Activated naive CD8-positive, alpha-beta T cell (primary cell): ENCODE results near the gene DDAH2.

ENCODE experiments used
- H3K27ac Mint-ChIP-seq: one replicate; pipeline ENCODE4 v1.8.0; 2021; ENCODE audit warnings: mixed read lengths
- H3K27me3 Mint-ChIP-seq: one replicate; pipeline ENCODE4 v1.8.0; 2021; ENCODE audit warnings: mixed read lengths
- H3K36me3 Mint-ChIP-seq: one replicate; pipeline ENCODE4 v1.8.0; 2021; ENCODE audit warnings: mixed read lengths
- H3K4me1 Mint-ChIP-seq: one replicate; pipeline ENCODE4 v1.8.0; 2021; ENCODE audit warnings: low read depth, mixed read lengths
- H3K4me3 Mint-ChIP-seq: one replicate; pipeline ENCODE4 v1.8.0; 2021; ENCODE audit warnings: mild to moderate bottlenecking, mixed read lengths
- H3K9me3 Mint-ChIP-seq: one replicate; pipeline ENCODE4 v1.8.0; 2021; ENCODE audit warnings: low read depth, mixed read lengths

The DDAH2 gene

DNA sequence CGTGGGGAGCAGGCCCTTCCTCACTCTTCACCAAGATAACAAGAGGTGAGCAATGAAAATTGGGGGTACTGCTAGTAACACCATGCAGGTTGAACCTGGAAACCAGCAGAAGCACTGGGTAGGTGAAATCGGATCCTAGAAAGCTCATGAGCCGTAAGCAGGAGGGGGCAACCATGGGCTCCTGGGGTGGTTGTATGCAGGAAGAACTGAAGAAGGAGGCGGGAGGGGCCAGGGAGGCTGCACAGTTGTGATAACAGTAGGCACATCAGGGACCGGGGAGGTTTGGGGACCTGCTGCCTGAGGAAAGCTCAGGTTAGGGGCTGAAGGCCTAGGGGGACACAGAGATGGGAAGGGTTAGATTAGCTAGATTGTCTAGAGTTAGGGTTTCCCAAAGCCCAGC lies 42.6 kb downstream of the DDAH2 start:
- no peaks in the 10 kb centered on the region for H3K9me3 Mint-ChIP-seq
- H3K27me3 Mint-ChIP-seq: no peaks in the 10 kb centered on the region
- H3K4me1 Mint-ChIP-seq: peaks cover 2% of the 10 kb centered on the region
- H3K4me3 Mint-ChIP-seq: no peak overlapping the region
- no peaks in the 10 kb centered on the region for H3K36me3 Mint-ChIP-seq
- no peak overlapping the region for H3K27ac Mint-ChIP-seq

DNA sequence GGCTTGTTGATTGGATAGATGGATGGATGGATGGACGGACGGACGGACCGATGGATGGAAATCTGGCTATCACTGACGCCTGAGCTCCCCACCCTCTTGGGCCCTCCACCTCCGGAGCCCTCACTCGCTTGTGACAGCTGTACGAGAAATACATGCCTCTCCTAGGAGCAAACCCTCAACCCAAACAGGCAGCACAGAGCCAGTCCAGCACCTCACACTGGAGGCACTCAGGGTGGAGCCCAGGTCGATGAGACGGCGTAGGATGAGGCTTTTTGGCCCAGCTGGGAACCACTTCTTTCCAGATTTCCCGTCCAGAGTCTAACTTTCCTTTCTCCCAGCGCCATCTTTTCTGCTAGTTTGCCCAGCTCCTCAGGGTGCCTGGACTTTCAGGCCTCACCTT lies 45.5 kb downstream of the DDAH2 start:
- Mint-ChIP-seq H3K4me3 (no peak overlapping the region), H3K36me3 (no peaks in the 10 kb centered on the region), H3K4me1 (peaks cover 13% of the 10 kb centered on the region), H3K27ac (no peak overlapping the region), H3K9me3 (no peaks in the 10 kb centered on the region), H3K27me3 (no peaks in the 10 kb centered on the region)

DNA sequence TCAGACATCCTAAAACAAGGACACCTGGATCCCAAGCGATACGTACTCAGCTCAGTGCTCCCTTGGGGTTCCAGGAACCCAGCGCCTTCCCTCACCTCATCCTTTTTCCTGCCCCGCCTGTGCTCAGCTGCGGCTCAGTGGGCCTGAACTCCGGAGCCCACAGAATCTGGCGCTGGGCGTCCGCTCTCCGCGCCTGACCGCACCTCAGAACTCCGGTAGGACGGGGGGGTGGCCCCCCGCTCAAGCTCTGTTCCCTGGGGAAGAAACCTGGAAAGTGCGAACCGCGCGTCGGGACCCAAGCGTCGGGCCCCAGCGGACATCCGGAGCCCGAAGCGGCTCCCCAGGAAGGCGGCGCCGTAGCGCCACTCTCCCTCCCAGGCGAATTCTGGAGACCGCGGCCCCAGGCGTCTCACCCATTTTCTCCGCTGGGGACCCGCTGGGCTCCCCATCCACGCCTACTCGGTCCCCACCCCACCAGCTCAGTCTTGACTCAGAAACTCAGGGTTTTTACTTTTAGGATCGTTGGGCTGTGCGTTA lies 47.9 kb downstream of the DDAH2 start:
- H3K9me3 Mint-ChIP-seq: no peaks in the 10 kb centered on the region
- no peaks in the 10 kb centered on the region for H3K27me3 Mint-ChIP-seq
- no peak overlapping the region for H3K27ac Mint-ChIP-seq
- H3K36me3 Mint-ChIP-seq: no peaks in the 10 kb centered on the region
- H3K4me1 Mint-ChIP-seq: peaks cover 13% of the 10 kb centered on the region
- peak overlapping the region; percentile 91 for H3K4me3 Mint-ChIP-seq

- Mint-ChIP-seq H3K4me3 (peak within 1 kb of the TSS; percentile 91), H3K36me3 (no peaks in the 10 kb centered on the region), H3K27me3 (no peaks in the 10 kb centered on the region), H3K9me3 (no peaks in the 10 kb centered on the region), H3K27ac (peak within 1 kb of the TSS; percentile 79), H3K4me1 (peaks cover 13% of the 10 kb centered on the region)
Measured at GRCh38 chr6:31680226-31681134, 48.6 kb downstream of the DDAH2 start, which contains the start of gene LY6G5C. TSS of gene LY6G5C (minus strand) at chr6:31681067. CDS start at chr6:31680373, 694 bp downstream.

DNA sequence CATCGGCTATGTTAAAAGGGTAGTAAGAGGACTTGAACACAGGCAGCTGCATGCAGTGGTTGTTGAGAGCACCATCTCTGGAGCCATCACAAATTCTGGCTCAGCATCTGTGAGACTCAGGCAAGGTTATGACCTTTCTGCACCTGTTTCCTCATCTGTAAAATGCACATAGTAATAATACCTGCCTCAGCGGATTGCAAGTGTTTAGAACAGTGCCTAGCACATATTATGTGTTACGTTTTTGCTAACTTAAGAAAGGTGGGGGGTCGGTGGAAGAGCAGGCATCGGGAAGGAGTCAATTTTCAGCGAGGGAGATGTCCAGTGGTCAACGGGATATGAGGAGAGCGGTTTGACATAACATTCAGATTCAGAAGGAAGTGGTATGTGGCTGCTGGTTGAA lies 51.1 kb downstream of the DDAH2 start:
- H3K4me3 Mint-ChIP-seq: no peak overlapping the region
- H3K4me1 Mint-ChIP-seq: peaks cover 13% of the 10 kb centered on the region
- H3K9me3 Mint-ChIP-seq: no peaks in the 10 kb centered on the region
- H3K27ac Mint-ChIP-seq: no peak overlapping the region
- H3K27me3 Mint-ChIP-seq: no peaks in the 10 kb centered on the region
- H3K36me3 Mint-ChIP-seq: no peaks in the 10 kb centered on the region
